ENCODE measurements around the gene TMEM178B.

GRCh38 chr7:141417506-141417905, 343.6 kb downstream of the TMEM178B start:
- TF ChIP-seq SMC3 (IDR thresholded peaks at IDR 0.05; ENCODE audit: low read length): no peak
- no peak for TF ChIP-seq CTCF (CRISPR knock-in tag; IDR thresholded peaks at IDR 0.05)
- TF ChIP-seq, protein P1, sequence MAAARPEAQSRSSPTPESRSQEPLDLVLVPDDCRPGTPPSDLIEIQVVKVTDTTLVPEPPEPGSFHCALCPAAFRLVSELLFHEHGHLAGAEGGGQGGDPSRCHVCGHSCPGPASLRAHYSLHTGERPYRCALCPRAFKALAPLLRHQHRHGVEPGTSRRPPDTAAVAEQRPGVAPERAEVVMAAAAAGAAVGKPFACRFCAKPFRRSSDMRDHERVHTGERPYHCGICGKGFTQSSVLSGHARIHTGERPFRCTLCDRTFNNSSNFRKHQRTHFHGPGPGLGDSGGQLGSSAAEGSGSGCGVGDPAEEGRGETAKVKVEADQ (CRISPR knock-in tag; IDR thresholded peaks at IDR 0.05; ENCODE audit: borderline replicate concordance): no peak
- no peak for TF ChIP-seq TP53 (CRISPR knock-in tag; conservative IDR thresholded peaks at IDR 0.05)
- TF ChIP-seq ZNF713 (CRISPR knock-in tag; IDR thresholded peaks at IDR 0.05): no peak
- no peak for TF ChIP-seq BHLHE40 (IDR thresholded peaks at IDR 0.05; ENCODE audit: low read length)
- TF ChIP-seq PRDM10 (CRISPR knock-in tag; IDR thresholded peaks at IDR 0.05; ENCODE audit: low read depth): no peak
- TF ChIP-seq, protein P2, sequence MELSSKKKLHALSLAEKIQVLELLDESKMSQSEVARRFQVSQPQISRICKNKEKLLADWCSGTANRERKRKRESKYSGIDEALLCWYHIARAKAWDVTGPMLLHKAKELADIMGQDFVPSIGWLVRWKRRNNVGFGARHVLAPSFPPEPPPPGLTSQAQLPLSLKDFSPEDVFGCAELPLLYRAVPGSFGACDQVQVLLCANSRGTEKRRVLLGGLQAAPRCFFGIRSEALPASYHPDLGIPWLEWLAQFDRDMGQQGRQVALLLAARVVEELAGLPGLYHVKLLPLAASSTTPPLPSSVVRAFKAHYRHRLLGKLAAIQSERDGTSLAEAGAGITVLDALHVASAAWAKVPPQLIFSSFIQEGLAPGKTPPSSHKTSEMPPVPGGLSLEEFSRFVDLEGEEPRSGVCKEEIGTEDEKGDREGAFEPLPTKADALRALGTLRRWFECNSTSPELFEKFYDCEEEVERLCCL (CRISPR knock-in tag; IDR thresholded peaks at IDR 0.05; ENCODE audit: borderline replicate concordance): no peak
- TF ChIP-seq POLR2AphosphoS5 (IDR thresholded peaks at IDR 0.05; ENCODE audit: low read depth, low read length): no peak
- no peak for TF ChIP-seq GABPA (IDR thresholded peaks at IDR 0.05; ENCODE audit: low read depth, low read length)
- TF ChIP-seq GABPA (CRISPR knock-in tag; IDR thresholded peaks at IDR 0.05; ENCODE audit: low read depth): no peak
- no peak for TF ChIP-seq ASH2L (IDR thresholded peaks at IDR 0.05; ENCODE audit: insufficient read length, low read depth, low read length)
- no peak for TF ChIP-seq POLR2A (IDR thresholded peaks at IDR 0.05; ENCODE audit: insufficient read depth in 1 of 2, low read depth in 2 of 2, low read length in 2 of 2)
- no peak for TF ChIP-seq ZNF747 (CRISPR knock-in tag; IDR thresholded peaks at IDR 0.05; ENCODE audit: borderline replicate concordance)
- no peak for TF ChIP-seq ZNF274 (CRISPR knock-in tag; IDR thresholded peaks at IDR 0.05)

Measured in HepG2 (cell line).